GM21423 (cell line): ENCODE results near the gene NR1D1.

Source experiments
- ATAC-seq: cut with Tn5 transposase; IDR thresholded peaks from one replicate; pipeline ENCODE4 v1.9.1; 2021; ENCODE audit warnings: mild to moderate bottlenecking, moderate library complexity; ENCODE audit not compliant: unreplicated experiment

Gene NR1D1

GRCh38 chr17:40097931-40098845, 2.2 kb downstream of the NR1D1 start:
- no peak for ATAC-seq

GRCh38 chr17:40097087-40097486, 3.3 kb downstream of the NR1D1 start:
- no peak for ATAC-seq

GRCh38 chr17:40095944-40096791, 4.2 kb downstream of the NR1D1 start:
- peak; percentile 43 for ATAC-seq

- no peak for ATAC-seq
Measured at GRCh38 chr17:40095351-40095943, 4.9 kb downstream of the NR1D1 start.

- no peak for ATAC-seq
Measured at GRCh38 chr17:40094874-40095273, 5.5 kb downstream of the NR1D1 start.

- ATAC-seq: no peak
Measured at GRCh38 chr17:40093580-40094201, 6.7 kb downstream of the NR1D1 start.

- no peak for ATAC-seq
Measured at GRCh38 chr17:40093005-40093579, 7.3 kb downstream of the NR1D1 start.

GRCh38 chr17:40092581-40092980, 7.8 kb downstream of the NR1D1 start:
- no peak for ATAC-seq

GRCh38 chr17:40091691-40092397, 8.5 kb downstream of the NR1D1 start:
- no peak for ATAC-seq

- ATAC-seq: no peak
Measured at GRCh38 chr17:40090237-40091119, 9.9 kb downstream of the NR1D1 start.

GRCh38 chr17:40089077-40089895, 11.1 kb downstream of the NR1D1 start:
- no peak for ATAC-seq

- ATAC-seq: no peak
Measured at GRCh38 chr17:40087903-40088718, 12.3 kb downstream of the NR1D1 start.

- ATAC-seq: no peak
Measured at GRCh38 chr17:40087049-40087794, 13.2 kb downstream of the NR1D1 start.

- ATAC-seq: no peak
Measured at GRCh38 chr17:40086150-40087044, 14.0 kb downstream of the NR1D1 start.

GRCh38 chr17:40084477-40084876, 15.9 kb downstream of the NR1D1 start:
- no peak for ATAC-seq

- no peak for ATAC-seq
Measured at GRCh38 chr17:40079545-40079944, 20.8 kb downstream of the NR1D1 start.
